Measurements from ENCODE around the gene SLC50A1.

SLC50A1 gene

GRCh38 chr1:155173478-155174323 lies 38.0 kb downstream of the SLC50A1 start, which contains the start of gene TRIM46:
Gene TRIM46, plus strand, starts transcription at chr1:155173849. Its CDS starts 118 bp downstream, at chr1:155173967.
- peak within 1 kb of the TSS; percentile 75 for H3K27ac ChIP-seq
- no peak for TF ChIP-seq CTCF (IDR thresholded peaks at IDR 0.05)
- H3K36me3 ChIP-seq: peaks cover 11% of the 10 kb centered on the region

GRCh38 chr1:155174324-155175280 lies 39.0 kb downstream of the SLC50A1 start:
- peak overlapping the region; percentile 85 to 87 for H3K4me3 ChIP-seq (ENCODE audit: low read depth in 1 of 2, low read length in 1 of 2)
- no peaks in the 10 kb centered on the region for H3K9me3 ChIP-seq
- no peak for TF ChIP-seq CTCF (IDR thresholded peaks at IDR 0.05)
- peaks cover 2% of the 10 kb centered on the region for H3K36me3 ChIP-seq
- H3K27me3 ChIP-seq: peaks cover 19% of the 10 kb centered on the region
- no peak overlapping the region for H3K27ac ChIP-seq
- H3K4me1 ChIP-seq (ENCODE audit: control insufficient read depth in 1 of 2, insufficient read depth in 1 of 2, low read depth in 1 of 2, low read length in 1 of 2): peaks cover 32 to 37% of the 10 kb centered on the region in 2 experiments

More at GRCh38 chr1:155173478-155174323, 38.0 kb downstream of the SLC50A1 start, which contains the start of gene TRIM46:
- no peaks in the 10 kb centered on the region for H3K9me3 ChIP-seq
- H3K4me1 ChIP-seq (ENCODE audit: control insufficient read depth in 1 of 2, insufficient read depth in 1 of 2, low read depth in 1 of 2, low read length in 1 of 2): peaks cover 32 to 37% of the 10 kb centered on the region in 2 experiments
- H3K27me3 ChIP-seq: peaks cover 19% of the 10 kb centered on the region
- peak within 1 kb of the TSS; percentile 85 to 87 for H3K4me3 ChIP-seq (ENCODE audit: low read depth in 1 of 2, low read length in 1 of 2)

GRCh38 chr1:155175281-155175926 lies 39.8 kb downstream of the SLC50A1 start:
- no peaks in the 10 kb centered on the region for H3K36me3 ChIP-seq
- peaks cover 32 to 37% of the 10 kb centered on the region in 2 experiments for H3K4me1 ChIP-seq (ENCODE audit: control insufficient read depth in 1 of 2, insufficient read depth in 1 of 2, low read depth in 1 of 2, low read length in 1 of 2)
- H3K9me3 ChIP-seq: no peaks in the 10 kb centered on the region
- H3K4me3 ChIP-seq (ENCODE audit: low read depth in 1 of 2, low read length in 1 of 2): no peak overlapping the region
- no peak overlapping the region for H3K27ac ChIP-seq
- TF ChIP-seq CTCF (IDR thresholded peaks at IDR 0.05): no peak
- H3K27me3 ChIP-seq: peaks cover 19% of the 10 kb centered on the region

- H3K4me3 ChIP-seq (ENCODE audit: low read depth in 1 of 2, low read length in 1 of 2): no peak overlapping the region
- H3K27me3 ChIP-seq: peaks cover 19% of the 10 kb centered on the region
- H3K9me3 ChIP-seq: no peaks in the 10 kb centered on the region
- H3K36me3 ChIP-seq: no peaks in the 10 kb centered on the region
- peaks cover 32 to 37% of the 10 kb centered on the region in 2 experiments for H3K4me1 ChIP-seq (ENCODE audit: control insufficient read depth in 1 of 2, insufficient read depth in 1 of 2, low read depth in 1 of 2, low read length in 1 of 2)
- TF ChIP-seq CTCF (IDR thresholded peaks at IDR 0.05): no peak
- no peak overlapping the region for H3K27ac ChIP-seq
Measured at GRCh38 chr1:155175927-155176371, 40.3 kb downstream of the SLC50A1 start.

GRCh38 chr1:155176544-155177071 lies 41.0 kb downstream of the SLC50A1 start:
- Histone ChIP-seq H3K27me3 (peaks cover 19% of the 10 kb centered on the region), H3K36me3 (no peaks in the 10 kb centered on the region), H3K4me1 (ENCODE audit: control insufficient read depth in 1 of 2, insufficient read depth in 1 of 2, low read depth in 1 of 2, low read length in 1 of 2) (peaks cover 32 to 37% of the 10 kb centered on the region in 2 experiments), H3K4me3 (ENCODE audit: low read depth in 1 of 2, low read length in 1 of 2) (no peak overlapping the region), H3K27ac (no peak overlapping the region), H3K9me3 (no peaks in the 10 kb centered on the region)
- TF ChIP-seq CTCF (IDR thresholded peaks at IDR 0.05): peak; percentile 89

Data from neutrophil (primary cell).